ENCODE measurements around the gene GLUL. TPM values are rescaled to one million over a fixed set of nuclear protein-coding genes. Genes with fewer than 3 reads are reported as not detected.
"Not testable (repeated sequence)": the region's sequence is repeated elsewhere in the genome, so short reads cannot be mapped to it uniquely, and the experiment has no call there.

GLUL gene
- polyA plus RNA-seq, 2 of the 4 experiments (the other 2 are of a cell fraction) = 26.9 to 33.0 TPM

DNA sequence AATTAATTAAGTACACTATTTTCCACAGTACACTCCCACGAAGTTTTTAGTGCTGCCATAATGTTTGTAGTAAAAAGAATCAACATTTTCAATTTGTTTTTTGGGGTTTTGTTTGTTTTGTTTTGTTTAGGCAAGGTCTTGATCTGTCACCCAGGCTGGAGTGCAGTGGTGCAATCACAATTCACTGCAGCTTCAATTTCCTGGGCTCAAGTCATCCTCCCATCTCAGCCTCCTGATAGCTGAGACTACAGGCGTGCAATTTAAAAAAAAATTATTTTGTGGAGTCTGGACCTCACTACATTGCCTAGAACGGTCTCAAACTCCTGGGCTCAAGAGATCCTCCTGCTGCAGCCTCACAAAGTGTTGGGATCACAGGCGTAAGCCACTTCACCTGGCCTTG lies 11.4 kb downstream of the GLUL start:
- CTCF ChIA-PET = interaction anchor here (1.2 to 1.9 kb wide), 3 partner anchors 17 to 295 kb away, joined by 4 to 8 read pairs (median 4); no protein-coding TSS in a partner anchor
- Histone ChIP-seq H3K4me2 (no peak overlapping the region), H3K27ac (no peak overlapping the region), H3K4me1 (no peaks in the 10 kb centered on the region), H3K4me3 (no peak overlapping the region), H3K9me3 (no peaks in the 10 kb centered on the region)
- whole genome bisulfite sequencing (ENCODE audit: missing lambda C conversion rate) = 45% methylated on average over 4 of the region's 4 CpGs
- ATAC-seq (no peak), FAIRE-seq (no peak), DNase-seq (ENCODE audit: low read depth in 1 of 2, low spot score in 1 of 2) (no peak)
- POLR2A ChIA-PET = no interaction called here
- no peak for TF ChIP-seq CBX8 (IDR thresholded peaks at IDR 0.05)
- no peak for TF ChIP-seq SMC3 (IDR thresholded peaks at IDR 0.05)
- TF ChIP-seq MAFK (IDR thresholded peaks at IDR 0.05; ENCODE audit: partially characterized antibody) = no peak
- TF ChIP-seq, protein P1, sequence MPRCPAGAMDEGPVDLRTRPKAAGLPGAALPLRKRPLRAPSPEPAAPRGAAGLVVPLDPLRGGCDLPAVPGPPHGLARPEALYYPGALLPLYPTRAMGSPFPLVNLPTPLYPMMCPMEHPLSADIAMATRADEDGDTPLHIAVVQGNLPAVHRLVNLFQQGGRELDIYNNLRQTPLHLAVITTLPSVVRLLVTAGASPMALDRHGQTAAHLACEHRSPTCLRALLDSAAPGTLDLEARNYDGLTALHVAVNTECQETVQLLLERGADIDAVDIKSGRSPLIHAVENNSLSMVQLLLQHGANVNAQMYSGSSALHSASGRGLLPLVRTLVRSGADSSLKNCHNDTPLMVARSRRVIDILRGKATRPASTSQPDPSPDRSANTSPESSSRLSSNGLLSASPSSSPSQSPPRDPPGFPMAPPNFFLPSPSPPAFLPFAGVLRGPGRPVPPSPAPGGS (IDR thresholded peaks at IDR 0.05) = no peak
- no peak for TF ChIP-seq BHLHE40 (IDR thresholded peaks at IDR 0.05; ENCODE audit: low read depth, low read length)
- TF ChIP-seq HOXB5 (CRISPR knock-in tag; IDR thresholded peaks at IDR 0.05) = no peak
- TF ChIP-seq HDAC2 (IDR thresholded peaks at IDR 0.05) = no peak
- no peak for TF ChIP-seq NFE2L2 (conservative IDR thresholded peaks at IDR 0.05; ENCODE audit: low read length)
- no peak for TF ChIP-seq POLR2A (IDR thresholded peaks at IDR 0.05; ENCODE audit: low read length)
- TF ChIP-seq REST (IDR thresholded peaks at IDR 0.05) = no peak
- TF ChIP-seq JUNB (IDR thresholded peaks at IDR 0.05) = no peak
- TF ChIP-seq TFCP2L1 (CRISPR knock-in tag; IDR thresholded peaks at IDR 0.05) = no peak
- TF ChIP-seq, protein P2, sequence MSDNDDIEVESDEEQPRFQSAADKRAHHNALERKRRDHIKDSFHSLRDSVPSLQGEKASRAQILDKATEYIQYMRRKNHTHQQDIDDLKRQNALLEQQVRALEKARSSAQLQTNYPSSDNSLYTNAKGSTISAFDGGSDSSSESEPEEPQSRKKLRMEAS (IDR thresholded peaks at IDR 0.05) = no peak
- TF ChIP-seq NPAS2 (CRISPR knock-in tag; IDR thresholded peaks at IDR 0.05; ENCODE audit: borderline replicate concordance) = no peak
- no peak for TF ChIP-seq RFX5 (IDR thresholded peaks at IDR 0.05)
- TF ChIP-seq JUN (IDR thresholded peaks at IDR 0.05) = no peak
- TF ChIP-seq FOSB (CRISPR knock-in tag; IDR thresholded peaks at IDR 0.05) = no peak
- TF ChIP-seq RCOR1 (IDR thresholded peaks at IDR 0.05; ENCODE audit: low read depth, low read length) = no peak
- no peak for TF ChIP-seq GATA3 (IDR thresholded peaks at IDR 0.05; ENCODE audit: borderline replicate concordance)
- no peak for TF ChIP-seq ZC3H11A (IDR thresholded peaks at IDR 0.05)

DNA sequence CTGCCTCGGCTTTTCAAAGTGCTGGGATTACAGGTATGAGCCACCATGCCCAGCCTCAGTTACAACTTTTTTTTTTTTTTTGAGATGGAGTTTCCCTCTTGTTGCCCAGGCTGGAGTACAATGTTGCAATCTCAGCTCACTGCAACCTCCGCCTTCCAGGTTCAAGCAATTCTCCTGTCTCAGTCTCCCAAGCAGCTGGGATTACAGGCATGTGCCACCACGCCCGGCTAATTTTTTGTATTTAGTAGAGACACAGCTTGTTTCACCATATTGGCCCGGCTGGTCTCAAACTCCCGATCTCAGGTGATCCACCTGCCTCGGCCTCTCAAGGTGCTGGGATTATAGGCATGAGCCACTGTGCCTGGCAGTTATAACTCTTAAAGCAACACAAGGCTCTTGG lies 11.8 kb downstream of the GLUL start:
- POLR2A ChIA-PET; H3K27ac ChIP-seq; ATAC-seq; DNase-seq (ENCODE audit: low read depth in 1 of 2, low spot score in 1 of 2); H3K4me3 ChIP-seq; H3K4me2 ChIP-seq; H3K4me1 ChIP-seq; FAIRE-seq; H3K9me3 ChIP-seq: not testable (repeated sequence)
- WGBS (ENCODE audit: missing lambda C conversion rate) = 76% methylated on average over 7 of the region's 7 CpGs
- CTCF ChIA-PET = interaction anchor here (1.2 to 1.9 kb wide), 3 partner anchors 17 to 295 kb away, joined by 4 to 8 read pairs (median 4); no protein-coding TSS in a partner anchor

DNA sequence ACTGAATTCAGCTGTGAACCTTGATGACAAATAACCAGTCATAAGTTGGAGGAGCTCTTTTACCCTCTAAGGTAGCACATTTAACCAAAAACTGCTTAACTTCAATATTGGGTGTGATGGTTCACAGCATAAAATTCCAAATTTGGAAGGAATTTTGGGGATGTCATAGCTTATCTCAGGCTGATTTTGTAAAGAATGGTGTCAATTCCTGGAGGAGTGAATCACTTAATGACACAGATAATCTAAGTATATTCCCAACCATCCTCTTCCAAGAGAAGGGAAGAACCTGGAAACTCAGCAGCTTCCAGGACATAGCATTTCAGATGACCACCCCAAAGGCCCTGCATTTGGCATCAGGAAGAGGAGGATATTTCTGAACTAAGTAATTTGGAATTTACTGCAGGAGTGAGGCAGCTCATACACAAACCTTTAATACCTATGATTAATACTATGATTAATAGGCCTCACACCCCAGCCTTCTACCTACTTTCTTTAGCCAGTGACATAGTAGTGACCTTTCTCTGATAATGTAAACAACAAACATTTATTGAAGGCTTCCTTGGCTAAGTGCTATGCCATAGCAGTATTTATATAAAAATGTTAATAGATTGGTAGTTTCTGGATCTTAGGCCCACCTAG lies 14.5 kb downstream of the GLUL start:
- Histone ChIP-seq H3K27ac (no peak overlapping the region), H3K4me3 (no peak overlapping the region), H3K9me3 (no peaks in the 10 kb centered on the region), H3K4me1 (no peaks in the 10 kb centered on the region), H3K4me2 (no peak overlapping the region)
- CTCF ChIA-PET = interaction anchor here (0.8 to 2.2 kb wide), 3 partner anchors 26 to 292 kb away, joined by 3 to 7 read pairs (median 3); no protein-coding TSS in a partner anchor
- DNase-seq (ENCODE audit: low read depth in 1 of 2, low spot score in 1 of 2) (no peak), FAIRE-seq (no peak), ATAC-seq (no peak)
- POLR2A ChIA-PET = no interaction called here
- TF ChIP-seq ZNF302 (CRISPR knock-in tag; IDR thresholded peaks at IDR 0.05) = no peak
- no peak for TF ChIP-seq CEBPB (IDR thresholded peaks at IDR 0.05)
- TF ChIP-seq ZC3H11A (IDR thresholded peaks at IDR 0.05) = no peak
- TF ChIP-seq TP53 (CRISPR knock-in tag; IDR thresholded peaks at IDR 0.05) = no peak
